Lower leg skin (tissue), 4 donors: ENCODE data around the gene RAB11FIP4. TPM values are rescaled to one million over a fixed set of nuclear protein-coding genes. Genes with fewer than 3 reads are reported as not detected.

Source experiments
- DNase-seq, 2 donors: peaks; one replicate each; pipeline ENCODE4 v3.0.0-alpha.2; 2019; ENCODE audit warnings: low spot score in 2 of 2
- H3K4me3 ChIP-seq: fragments of 200-600 bp; sonication (generic); 2 replicates; pipeline ENCODE4 v1.5.1; 2017; ENCODE audit warnings: mild to moderate bottlenecking, low read depth; ENCODE audit not compliant: poor library complexity, severe bottlenecking
- POLR2A ChIP-seq, 2 donors: fragments of 450-650 bp; IDR thresholded peaks; one replicate each; pipeline ENCODE4 v1.6.1; 2016 to 2017; ENCODE audit warnings: antibody characterized with exemption in 2 of 2, mild to moderate bottlenecking in 1 of 2, moderate library complexity in 1 of 2
- WGBS, 2 donors: methylation state at CpG; one replicate each; pipeline ENCODE4 v1.1.5; 2018; 5-methylcytosine and 5-hydroxymethylcytosine counted together
- intact Hi-C: fragments of 100-400 bp; cut with DNase I; formaldehyde crosslinking; loops from one replicate; pipeline ENCODE4 v1.15.0; 2023; ENCODE audit warnings: low total_unique reads
- total RNA-seq, 4 donors: library from RNA; depleted of rRNA; stranded (reverse); fragments of >200 nt; gene quantifications; one replicate each; pipeline ENCODE4 v1.1.0, GENCODE V29; 2016
- TF ChIP-seq, protein P1 (sequence below), 3 donors: fragments of 450-650 bp; IDR thresholded peaks; one replicate each; pipeline ENCODE4 v1.5.1; 2016; ENCODE audit warnings: antibody characterized with exemption in 3 of 3, mild to moderate bottlenecking in 3 of 3, moderate library complexity in 2 of 3

Gene RAB11FIP4
- total RNA-seq, 4 donors from 2014 or later, result 27.4 to 62.8 (median 34.1) TPM

DNA sequence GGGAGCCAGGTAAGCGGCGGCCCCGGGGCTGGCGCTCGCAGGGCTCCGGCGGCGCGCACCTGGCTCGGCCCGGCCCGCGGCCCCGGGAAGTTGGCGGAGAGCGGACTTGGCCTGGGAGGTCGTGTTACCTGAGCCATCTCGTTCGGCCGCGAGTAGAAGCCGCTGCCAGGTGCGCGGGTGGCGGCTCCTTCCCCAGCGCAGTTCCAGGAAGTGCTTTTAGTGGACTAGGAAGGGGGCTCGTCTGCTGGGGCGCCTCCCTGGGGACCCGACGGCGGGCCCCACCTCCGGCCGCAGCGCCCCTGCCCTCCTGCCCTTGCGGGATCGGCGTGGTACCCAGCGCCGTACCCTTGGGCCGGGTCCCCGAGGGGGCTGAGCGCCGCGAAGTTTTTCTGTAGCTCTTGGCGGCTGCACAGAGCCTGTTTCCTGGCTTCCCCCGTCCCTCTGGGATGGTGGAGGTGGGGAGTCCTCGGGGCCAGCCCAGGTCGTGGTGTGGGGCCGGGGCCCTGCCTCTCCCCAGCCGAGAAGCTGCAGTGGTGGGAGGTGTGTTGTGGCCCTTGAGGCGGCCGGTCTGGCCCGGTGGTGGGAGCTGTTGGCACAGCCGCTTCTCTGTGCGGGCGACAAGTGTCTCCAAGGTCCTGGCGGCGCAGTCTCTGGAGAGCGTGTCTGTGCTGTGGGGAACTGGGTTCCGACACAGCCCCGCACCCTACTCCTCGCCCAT lies 96.9 kb downstream of the RAB11FIP4 start:
- intact Hi-C loops, result no loop called here
- no peak for DNase-seq
- TF ChIP-seq, protein P1, sequence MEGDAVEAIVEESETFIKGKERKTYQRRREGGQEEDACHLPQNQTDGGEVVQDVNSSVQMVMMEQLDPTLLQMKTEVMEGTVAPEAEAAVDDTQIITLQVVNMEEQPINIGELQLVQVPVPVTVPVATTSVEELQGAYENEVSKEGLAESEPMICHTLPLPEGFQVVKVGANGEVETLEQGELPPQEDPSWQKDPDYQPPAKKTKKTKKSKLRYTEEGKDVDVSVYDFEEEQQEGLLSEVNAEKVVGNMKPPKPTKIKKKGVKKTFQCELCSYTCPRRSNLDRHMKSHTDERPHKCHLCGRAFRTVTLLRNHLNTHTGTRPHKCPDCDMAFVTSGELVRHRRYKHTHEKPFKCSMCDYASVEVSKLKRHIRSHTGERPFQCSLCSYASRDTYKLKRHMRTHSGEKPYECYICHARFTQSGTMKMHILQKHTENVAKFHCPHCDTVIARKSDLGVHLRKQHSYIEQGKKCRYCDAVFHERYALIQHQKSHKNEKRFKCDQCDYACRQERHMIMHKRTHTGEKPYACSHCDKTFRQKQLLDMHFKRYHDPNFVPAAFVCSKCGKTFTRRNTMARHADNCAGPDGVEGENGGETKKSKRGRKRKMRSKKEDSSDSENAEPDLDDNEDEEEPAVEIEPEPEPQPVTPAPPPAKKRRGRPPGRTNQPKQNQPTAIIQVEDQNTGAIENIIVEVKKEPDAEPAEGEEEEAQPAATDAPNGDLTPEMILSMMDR (IDR thresholded peaks at IDR 0.05), result no peak
- 3 to 7% methylated on average over 26 to 34 of the region's 62 CpGs for WGBS, 2 donors
- peak overlapping the region; percentile 46 for H3K4me3 ChIP-seq

DNA sequence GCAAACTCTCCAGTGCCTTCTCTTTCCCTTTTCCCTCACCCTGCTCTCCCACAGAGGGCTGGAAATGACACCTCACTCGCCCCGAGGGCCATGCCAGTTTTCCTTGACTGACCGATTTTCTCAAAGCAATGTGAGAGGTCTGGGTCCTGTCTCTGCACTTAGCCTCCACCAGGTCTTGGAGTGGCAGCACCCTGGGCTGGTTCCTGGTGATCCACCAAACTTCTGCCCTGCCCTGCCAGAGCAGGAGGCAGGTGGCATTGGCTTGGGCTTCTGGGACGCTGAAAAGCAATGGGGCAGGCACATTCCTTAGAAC lies 97.5 kb downstream of the RAB11FIP4 start:
- TF ChIP-seq POLR2A (IDR thresholded peaks at IDR 0.05), result no peak
- TF ChIP-seq, protein P1 (IDR thresholded peaks at IDR 0.05), result no peak
- peak overlapping the region; percentile 46 for H3K4me3 ChIP-seq
- 14 to 18% methylated on average over 4 of the region's 4 CpGs for WGBS, 2 donors
- no peak for DNase-seq
- intact Hi-C loops, result no loop called here

DNA sequence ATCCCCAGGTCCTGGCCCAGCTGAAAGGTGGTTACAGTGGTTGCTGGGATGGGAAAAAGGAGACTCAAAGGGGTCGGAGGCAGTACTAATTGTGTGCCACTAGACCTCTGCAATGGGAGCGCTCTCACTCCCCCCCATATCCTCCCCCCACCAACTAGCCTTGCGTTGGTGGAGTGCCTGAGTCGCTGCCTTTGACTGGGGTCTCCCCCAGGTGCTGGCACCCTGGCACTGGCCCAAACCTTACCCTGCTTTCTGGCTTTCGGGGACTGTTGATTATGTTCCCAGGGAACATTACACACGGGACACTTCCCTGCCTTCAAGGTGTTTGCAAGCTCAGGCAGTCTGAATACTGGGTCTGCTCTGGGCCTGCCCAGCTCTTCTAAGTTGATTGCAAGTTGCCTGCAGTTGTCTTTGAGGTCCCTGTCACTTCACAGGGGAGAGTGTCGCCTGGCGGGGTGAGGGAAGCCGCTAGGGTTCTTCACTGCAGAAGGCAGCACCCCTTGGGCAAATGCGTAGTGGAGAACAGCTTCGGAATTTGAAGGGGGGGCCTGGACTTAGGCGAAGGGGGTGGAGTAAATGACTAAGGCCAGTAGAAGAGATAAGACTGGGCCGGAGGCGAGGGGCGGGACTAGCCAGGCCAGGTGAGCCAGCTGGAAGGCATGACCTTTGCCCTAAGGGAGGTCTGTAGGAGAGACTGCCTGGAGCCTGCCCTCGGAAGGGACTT lies 98.0 kb downstream of the RAB11FIP4 start:
- H3K4me3 ChIP-seq, result no peak overlapping the region
- WGBS, 2 donors, result 57 to 58% methylated on average over 16 of the region's 16 CpGs
- no peak for DNase-seq
- TF ChIP-seq POLR2A (IDR thresholded peaks at IDR 0.05), result no peak
- TF ChIP-seq, protein P1 (IDR thresholded peaks at IDR 0.05), result no peak
- intact Hi-C loops, result no loop called here

DNA sequence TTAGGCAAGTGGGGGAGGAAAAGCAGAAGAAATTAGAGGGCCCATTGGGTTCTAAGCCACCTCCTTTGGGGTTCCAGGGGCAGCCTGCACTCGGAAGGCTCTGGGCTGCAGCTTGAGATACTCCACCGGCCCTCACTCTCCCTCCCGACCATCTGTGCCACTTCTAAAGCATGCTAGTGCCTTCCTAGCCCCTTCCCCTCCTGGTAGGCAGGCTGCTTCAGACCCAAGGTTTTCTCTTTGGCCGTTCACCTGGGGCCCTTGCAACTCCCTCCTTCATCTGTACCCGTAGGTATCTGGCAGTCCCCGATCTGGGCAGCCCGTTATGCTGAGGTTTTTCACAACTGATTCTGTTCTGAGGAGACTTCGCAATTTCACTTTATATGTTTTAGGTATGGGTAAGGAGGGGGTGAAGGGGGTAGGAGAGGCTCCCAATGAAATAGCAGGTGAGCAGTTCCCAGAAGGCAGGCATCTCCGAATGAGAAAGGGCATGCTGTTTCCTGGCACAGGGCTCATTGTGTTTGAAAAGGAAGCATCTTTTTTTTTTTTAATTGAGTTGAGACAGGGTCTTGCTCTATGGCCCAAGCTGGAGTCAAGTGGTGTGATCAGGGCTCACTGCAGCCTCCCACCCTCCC lies 98.7 kb downstream of the RAB11FIP4 start:
- TF ChIP-seq, protein P1 (IDR thresholded peaks at IDR 0.05), result no peak
- WGBS, 2 donors, result 66 to 67% methylated on average over 9 of the region's 9 CpGs
- intact Hi-C loops, result no loop called here
- H3K4me3 ChIP-seq, result no peak overlapping the region
- no peak for DNase-seq

DNA sequence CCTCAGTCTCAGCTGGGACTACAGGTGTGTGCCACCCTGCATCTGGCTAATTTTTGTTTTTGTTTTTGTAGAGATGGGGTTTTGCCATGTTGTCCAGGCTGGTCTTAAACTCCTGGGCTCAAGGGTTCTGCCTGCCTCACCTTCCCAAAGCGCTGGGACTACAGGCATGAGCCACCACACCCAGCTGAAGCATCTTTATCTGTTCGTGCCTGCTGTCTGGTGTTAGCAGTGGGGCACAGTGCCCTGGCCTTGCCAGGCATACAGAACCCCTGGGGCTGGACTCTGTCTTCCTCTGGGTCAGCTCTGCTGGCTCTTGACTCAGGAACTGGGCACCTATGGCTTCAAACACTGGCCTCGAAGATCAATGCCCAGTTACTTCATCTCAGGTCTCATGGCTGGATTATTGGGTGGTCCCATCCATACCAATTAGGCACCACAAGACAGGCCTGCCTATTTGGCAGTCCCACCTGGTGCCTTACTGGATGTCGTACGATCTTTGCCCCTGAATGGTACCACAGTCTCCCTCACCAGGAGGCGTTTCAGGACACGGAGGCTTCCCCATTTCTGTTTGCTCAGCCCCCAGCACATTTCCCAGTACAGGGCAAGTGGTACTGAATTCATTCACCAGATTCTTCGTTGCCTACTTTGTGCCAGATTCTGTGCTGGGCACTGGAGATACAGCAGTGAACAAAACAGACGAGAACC lies 99.3 kb downstream of the RAB11FIP4 start:
- no peak for TF ChIP-seq POLR2A (IDR thresholded peaks at IDR 0.05)
- TF ChIP-seq, protein P1 (IDR thresholded peaks at IDR 0.05), result no peak
- 76 to 80% methylated on average over 9 of the region's 9 CpGs for WGBS, 2 donors
- DNase-seq, result no peak
- H3K4me3 ChIP-seq, result no peak overlapping the region
- intact Hi-C loops, result no loop called here
